SK-N-SH (cell line): ENCODE results near the gene SEC31B. TPM values are rescaled to one million over a fixed set of nuclear protein-coding genes. Genes with fewer than 3 reads are reported as not detected.

Experiments
- CTCF ChIA-PET: fragments of 300-600, 350-600 bp; formaldehyde crosslinking; extraction: SDS; loops from one replicate; lab custom pipeline; 2021; lab: Yijun Ruan, JAX
- POLR2A ChIA-PET: fragments of 350-600 bp; sonication (Branson Sonifier 250); formaldehyde crosslinking; extraction: SDS; loops from one replicate; lab custom pipeline; 2020; ENCODE audit warnings: antibody characterized with exemption, inconsistent platforms; lab: Yijun Ruan, JAX
- DNase-seq: peaks from one replicate; pipeline ENCODE4 v3.0.0; 2012
- H2AFZ ChIP-seq: fragments of 200-600 bp; sonication (generic); 2 replicates; pipeline ENCODE4 v1.8.1; 2016; ENCODE audit warnings: antibody characterized with exemption, mild to moderate bottlenecking, low read depth
- H3F3A ChIP-seq: fragments of 200-600 bp; sonication (generic); replicated peaks from 2 replicates; pipeline ENCODE3; 2016; ENCODE audit warnings: antibody characterized with exemption, mild to moderate bottlenecking; ENCODE audit not compliant: insufficient read depth
- H3K27ac ChIP-seq, 2 experiments: fragments of 200-500 bp in 1 of 2; fragments of 200-600 bp in 1 of 2; sonication (Bioruptor generic) in 1 of 2; sonication (generic), shearing (Covaris generic) in 1 of 2; 2 replicates each; pipeline versions ENCODE4 v1.5.1 to v1.6.1; 2014 to 2016; ENCODE audit warnings: low read depth in 2 of 2, inconsistent platforms in 1 of 2, low read length in 1 of 2, mild to moderate bottlenecking in 1 of 2, mixed read lengths in 1 of 2
- H3K27me3 ChIP-seq: fragments of 200-600 bp; sonication (generic), shearing (Covaris generic); 2 replicates; pipeline ENCODE4 v1.6.1; 2016; ENCODE audit warnings: mixed run types; ENCODE audit not compliant: insufficient read depth
- H3K36me3 ChIP-seq, 2 experiments: fragments of 200-500 bp in 1 of 2; fragments of 200-600 bp in 1 of 2; sonication (Bioruptor generic) in 1 of 2; sonication (generic) in 1 of 2; replicated peaks in 1 of 2; 2 replicates each; pipeline versions ENCODE3 to v1.5.1; 2014 to 2016; ENCODE audit warnings: low read length in 1 of 2, mild to moderate bottlenecking in 1 of 2; ENCODE audit not compliant: insufficient read depth in 2 of 2, control insufficient read depth in 1 of 2
- H3K4me1 ChIP-seq, 2 experiments: fragments of 200-500 bp in 1 of 2; fragments of 200-600 bp in 1 of 2; sonication (Bioruptor generic) in 1 of 2; sonication (generic), shearing (Covaris generic) in 1 of 2; 2 replicates each; pipeline versions ENCODE4 v1.5.1 to v1.6.1; 2014 to 2016; ENCODE audit warnings: low read depth in 1 of 2, low read length in 1 of 2, mixed run types in 1 of 2; ENCODE audit not compliant: insufficient read depth in 2 of 2, control insufficient read depth in 1 of 2
- H3K4me2 ChIP-seq: fragments of 200-600 bp; sonication (generic), shearing (Covaris generic); 2 replicates; pipeline ENCODE4 v1.6.1; 2017; ENCODE audit warnings: mixed run types
- H3K4me3 ChIP-seq, 2 experiments: fragments of 200-500 bp in 1 of 2; fragments of 200-600 bp in 1 of 2; sonication (Bioruptor generic) in 1 of 2; sonication (generic), shearing (Covaris generic) in 1 of 2; 2 replicates each; pipeline versions ENCODE4 v1.5.1 to v1.8.1; 2014 to 2016; ENCODE audit warnings: low read depth in 2 of 2, inconsistent platforms in 1 of 2, low read length in 1 of 2, mild to moderate bottlenecking in 1 of 2, mixed read lengths in 1 of 2, moderate library complexity in 1 of 2
- H3K79me2 ChIP-seq: fragments of 200-600 bp; sonication (generic); 2 replicates; pipeline ENCODE4 v1.8.1; 2017; ENCODE audit warnings: mild to moderate bottlenecking; ENCODE audit not compliant: insufficient read depth
- H3K9ac ChIP-seq: fragments of 200-600 bp; sonication (generic); 2 replicates; pipeline ENCODE4 v1.6.1; 2017; ENCODE audit warnings: mixed run types
- H3K9me2 ChIP-seq: fragments of 200-600 bp; sonication (generic); 2 replicates; pipeline ENCODE4 v1.6.1; 2017; ENCODE audit warnings: mixed run types
- H3K9me3 ChIP-seq: fragments of 200-600 bp; sonication (generic); 2 replicates; pipeline ENCODE4 v1.6.1; 2017; ENCODE audit warnings: mixed run types, mild to moderate bottlenecking, moderate library complexity
- H4K20me1 ChIP-seq: fragments of 200-600 bp; sonication (generic); 2 replicates; pipeline ENCODE4 v1.6.1; 2017; ENCODE audit warnings: mild to moderate bottlenecking, mixed run types; ENCODE audit not compliant: insufficient read depth
- CHD2 ChIP-seq: fragments of 150-350 bp; IDR thresholded peaks from 2 replicates; pipeline ENCODE4 v1.6.1; 2018; ENCODE audit warnings: low read length; ENCODE audit not compliant: partially characterized antibody
- ELF1 ChIP-seq: IDR thresholded peaks from 2 replicates; pipeline ENCODE4 v1.4.0; 2012
- EP300 ChIP-seq, 2 experiments: IDR thresholded peaks; 2 replicates each; pipeline versions ENCODE4 v1.4.0 to v1.6.1; 2012; ENCODE audit warnings: borderline replicate concordance in 1 of 2, low read depth in 1 of 2, low read length in 1 of 2
- EZH2phosphoT487 ChIP-seq: fragments of 200-600 bp; sonication (generic); IDR thresholded peaks from 2 replicates; pipeline ENCODE4 v1.6.1; 2017; ENCODE audit warnings: low read depth, mixed run types, mild to moderate bottlenecking, antibody characterized with exemption, moderate library complexity, borderline replicate concordance
- FOSL2 ChIP-seq: IDR thresholded peaks from 2 replicates; pipeline ENCODE4 v1.4.0; 2012; ENCODE audit warnings: low read depth, mild to moderate bottlenecking, moderate library complexity, borderline replicate concordance
- FOXJ3 ChIP-seq: sonication (generic); formaldehyde crosslinking; IDR thresholded peaks from 2 replicates; pipeline ENCODE4 v1.5.1; 2020; ENCODE audit warnings: mild to moderate bottlenecking, missing genetic modification reagents
- FOXM1 ChIP-seq: IDR thresholded peaks from 2 replicates; pipeline ENCODE4 v1.4.0; 2012; ENCODE audit warnings: low read depth, mild to moderate bottlenecking
- GABPA ChIP-seq: IDR thresholded peaks from 2 replicates; pipeline ENCODE4 v1.4.0; 2012; ENCODE audit warnings: low read depth, mild to moderate bottlenecking
- JUND ChIP-seq: IDR thresholded peaks from 2 replicates; pipeline ENCODE4 v1.4.0; 2012
- MEF2A ChIP-seq: IDR thresholded peaks from 2 replicates; pipeline ENCODE4 v1.4.0; 2012; ENCODE audit warnings: low read depth, borderline replicate concordance
- MXI1 ChIP-seq: IDR thresholded peaks from 2 replicates; pipeline ENCODE4 v1.6.1; 2012; ENCODE audit warnings: mild to moderate bottlenecking, low read depth, low read length, improper control_type of control experiment
- NFIC ChIP-seq: IDR thresholded peaks from 2 replicates; pipeline ENCODE4 v1.4.0; 2012; ENCODE audit warnings: borderline replicate concordance
- NRF1 ChIP-seq: IDR thresholded peaks from 2 replicates; pipeline ENCODE4 v1.6.1; 2012; ENCODE audit warnings: low read depth, mild to moderate bottlenecking, low read length
- POLR2AphosphoS5 ChIP-seq: IDR thresholded peaks from 2 replicates; pipeline ENCODE4 v1.6.1; 2012; ENCODE audit warnings: low read depth, low read length
- RAD21 ChIP-seq: IDR thresholded peaks from 2 replicates; pipeline ENCODE4 v1.6.1; 2012; ENCODE audit warnings: mild to moderate bottlenecking, low read length
- RCOR1 ChIP-seq: fragments of 150-350 bp; IDR thresholded peaks from 2 replicates; pipeline ENCODE4 v1.6.1; 2017; ENCODE audit warnings: antibody characterized with exemption, low read length
- RFX5 ChIP-seq: IDR thresholded peaks from 2 replicates; pipeline ENCODE4 v1.6.1; 2012; ENCODE audit warnings: mild to moderate bottlenecking, improper control_type of control experiment, low read length
- RXRA ChIP-seq: IDR thresholded peaks from 2 replicates; pipeline ENCODE4 v1.4.0; 2012; ENCODE audit warnings: low read depth, mild to moderate bottlenecking, borderline replicate concordance
- SIN3A ChIP-seq: IDR thresholded peaks from 2 replicates; pipeline ENCODE4 v1.6.1; 2012; ENCODE audit warnings: low read depth, mild to moderate bottlenecking, low read length, moderate library complexity, borderline replicate concordance
- SMC3 ChIP-seq: IDR thresholded peaks from 2 replicates; pipeline ENCODE4 v1.6.1; 2012; ENCODE audit warnings: low read depth, low read length, improper control_type of control experiment
- TAF1 ChIP-seq: IDR thresholded peaks from 2 replicates; pipeline ENCODE4 v1.6.1; 2012; ENCODE audit warnings: low read depth, mild to moderate bottlenecking, low read length, moderate library complexity, borderline replicate concordance
- TEAD4 ChIP-seq: IDR thresholded peaks from 2 replicates; pipeline ENCODE4 v1.4.0; 2012; ENCODE audit warnings: mild to moderate bottlenecking, borderline replicate concordance; ENCODE audit not compliant: insufficient read depth
- WGBS: methylation state at CpG from one replicate; pipeline ENCODE4 v1.1.6; 2017; ENCODE audit warnings: low lambda C conversion rate; 5-methylcytosine and 5-hydroxymethylcytosine counted together
- polyA plus RNA-seq, 3 experiments: library from polyadenylated mRNA; depleted of rRNA; stranded (reverse); fragments of >200 nt; gene quantifications; 2 replicates each; pipeline ENCODE4 v1.2.3, GENCODE V29; 2012
- TF ChIP-seq, protein P1 (sequence below): IDR thresholded peaks from 2 replicates; pipeline ENCODE4 v1.4.0; 2012; ENCODE audit warnings: low read depth, borderline replicate concordance
- TF ChIP-seq, protein P2 (sequence below): IDR thresholded peaks from 2 replicates; pipeline ENCODE4 v1.6.1; 2012; ENCODE audit warnings: mild to moderate bottlenecking, low read depth, low read length, moderate library complexity
- TF ChIP-seq, protein P3 (sequence below): IDR thresholded peaks from 2 replicates; pipeline ENCODE4; 2012
- TF ChIP-seq, protein P4 (sequence below): fragments of 150-350 bp; IDR thresholded peaks from 2 replicates; pipeline ENCODE4 v1.6.1; 2016; ENCODE audit warnings: mild to moderate bottlenecking, low read depth, low read length
- TF ChIP-seq, protein P5 (sequence below): IDR thresholded peaks from 2 replicates; pipeline ENCODE4 v1.4.0; 2012; ENCODE audit warnings: low read depth, borderline replicate concordance

SEC31B gene
- polyA plus RNA-seq, 1 of the 3 experiments (the other 2 are of a cell fraction) = 8.8 TPM

DNA sequence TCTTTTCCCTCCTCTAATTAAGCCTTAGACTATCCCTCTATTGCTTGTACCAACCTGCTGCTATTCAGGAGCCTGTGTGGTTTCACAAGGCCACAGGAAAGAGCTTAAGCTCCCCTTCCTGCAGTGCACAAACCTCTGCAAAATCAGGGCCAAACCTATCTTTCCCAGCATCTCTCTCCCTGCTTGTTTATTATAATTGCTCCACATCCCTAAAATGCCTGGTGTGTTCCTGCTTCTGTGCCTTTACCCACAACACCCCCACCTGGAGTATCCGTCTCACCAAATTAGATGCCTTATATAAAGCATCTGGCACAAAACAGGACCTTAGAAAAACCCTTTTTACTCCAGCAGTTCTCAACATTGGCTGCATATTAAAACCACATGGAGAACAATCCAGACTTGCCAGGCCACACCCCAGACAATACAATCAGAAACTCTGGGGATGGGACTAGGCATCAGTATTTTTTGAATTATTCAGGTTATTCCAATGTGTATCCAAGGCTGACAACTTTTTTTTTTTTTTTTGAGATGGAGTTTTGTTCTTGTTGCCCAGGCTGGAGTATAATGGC is 16.7 kb downstream of the SEC31B start:
- Histone ChIP-seq H3F3A (no peaks in the 10 kb centered on the region), H3K9me3 (no peaks in the 10 kb centered on the region), H3K4me2 (no peak overlapping the region), H3K9me2 (no peaks in the 10 kb centered on the region), H3K27me3 (no peaks in the 10 kb centered on the region), H4K20me1 (no peaks in the 10 kb centered on the region), H3K4me1 (peaks cover 0 to 18% of the 10 kb centered on the region in 2 experiments; a peak in 2 of 4 replicates), H3K4me3 (no peak overlapping the region), H2AFZ (no peak overlapping the region), H3K27ac (peak overlapping the region in 1 of 2 experiments; percentile 48; a peak in 1 of 4 replicates), H3K9ac (no peak overlapping the region), H3K79me2 (no peaks in the 10 kb centered on the region), H3K36me3 (peaks cover 0 to 12% of the 10 kb centered on the region in 2 experiments)
- DNase-seq = peak; percentile 45
- ChIA-PET POLR2A (no interaction called here), CTCF (interaction anchor here (9.4 to 14.7 kb wide), 3 partner anchors 16 to 70 kb away, joined by 108 to 158 read pairs (median 150); partner anchors contain the start of gene SEC31B)
- WGBS = 67% methylated on average over 1 of the region's 1 CpG
- TF ChIP-seq FOXJ3 (CRISPR knock-in tag) (no peak), GABPA (no peak), ELF1 (no peak), EP300 (IDR thresholded peaks at IDR 0.05; ENCODE audit: borderline replicate concordance in 1 of 2, low read depth in 1 of 2, low read length in 1 of 2) (peak in 1 of 2 experiments; percentile 25; a peak in 1 of 4 replicates), RFX5 (no peak), FOSL2 (no peak), RAD21 (no peak), JUND (no peak), MEF2A (no peak), EZH2phosphoT487 (no peak), TAF1 (no peak), RXRA (no peak), SMC3 (no peak), POLR2AphosphoS5 (no peak), SIN3A (no peak), MXI1 (no peak), FOXM1 (no peak), CHD2 (no peak), TEAD4 (no peak), NRF1 (no peak), RCOR1 (peak; percentile 70), NFIC (no peak)
- TF ChIP-seq, protein P1, sequence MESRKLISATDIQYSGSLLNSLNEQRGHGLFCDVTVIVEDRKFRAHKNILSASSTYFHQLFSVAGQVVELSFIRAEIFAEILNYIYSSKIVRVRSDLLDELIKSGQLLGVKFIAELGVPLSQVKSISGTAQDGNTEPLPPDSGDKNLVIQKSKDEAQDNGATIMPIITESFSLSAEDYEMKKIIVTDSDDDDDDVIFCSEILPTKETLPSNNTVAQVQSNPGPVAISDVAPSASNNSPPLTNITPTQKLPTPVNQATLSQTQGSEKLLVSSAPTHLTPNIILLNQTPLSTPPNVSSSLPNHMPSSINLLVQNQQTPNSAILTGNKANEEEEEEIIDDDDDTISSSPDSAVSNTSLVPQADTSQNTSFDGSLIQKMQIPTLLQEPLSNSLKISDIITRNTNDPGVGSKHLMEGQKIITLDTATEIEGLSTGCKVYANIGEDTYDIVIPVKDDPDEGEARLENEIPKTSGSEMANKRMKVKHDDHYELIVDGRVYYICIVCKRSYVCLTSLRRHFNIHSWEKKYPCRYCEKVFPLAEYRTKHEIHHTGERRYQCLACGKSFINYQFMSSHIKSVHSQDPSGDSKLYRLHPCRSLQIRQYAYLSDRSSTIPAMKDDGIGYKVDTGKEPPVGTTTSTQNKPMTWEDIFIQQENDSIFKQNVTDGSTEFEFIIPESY = no peak
- TF ChIP-seq, protein P2, sequence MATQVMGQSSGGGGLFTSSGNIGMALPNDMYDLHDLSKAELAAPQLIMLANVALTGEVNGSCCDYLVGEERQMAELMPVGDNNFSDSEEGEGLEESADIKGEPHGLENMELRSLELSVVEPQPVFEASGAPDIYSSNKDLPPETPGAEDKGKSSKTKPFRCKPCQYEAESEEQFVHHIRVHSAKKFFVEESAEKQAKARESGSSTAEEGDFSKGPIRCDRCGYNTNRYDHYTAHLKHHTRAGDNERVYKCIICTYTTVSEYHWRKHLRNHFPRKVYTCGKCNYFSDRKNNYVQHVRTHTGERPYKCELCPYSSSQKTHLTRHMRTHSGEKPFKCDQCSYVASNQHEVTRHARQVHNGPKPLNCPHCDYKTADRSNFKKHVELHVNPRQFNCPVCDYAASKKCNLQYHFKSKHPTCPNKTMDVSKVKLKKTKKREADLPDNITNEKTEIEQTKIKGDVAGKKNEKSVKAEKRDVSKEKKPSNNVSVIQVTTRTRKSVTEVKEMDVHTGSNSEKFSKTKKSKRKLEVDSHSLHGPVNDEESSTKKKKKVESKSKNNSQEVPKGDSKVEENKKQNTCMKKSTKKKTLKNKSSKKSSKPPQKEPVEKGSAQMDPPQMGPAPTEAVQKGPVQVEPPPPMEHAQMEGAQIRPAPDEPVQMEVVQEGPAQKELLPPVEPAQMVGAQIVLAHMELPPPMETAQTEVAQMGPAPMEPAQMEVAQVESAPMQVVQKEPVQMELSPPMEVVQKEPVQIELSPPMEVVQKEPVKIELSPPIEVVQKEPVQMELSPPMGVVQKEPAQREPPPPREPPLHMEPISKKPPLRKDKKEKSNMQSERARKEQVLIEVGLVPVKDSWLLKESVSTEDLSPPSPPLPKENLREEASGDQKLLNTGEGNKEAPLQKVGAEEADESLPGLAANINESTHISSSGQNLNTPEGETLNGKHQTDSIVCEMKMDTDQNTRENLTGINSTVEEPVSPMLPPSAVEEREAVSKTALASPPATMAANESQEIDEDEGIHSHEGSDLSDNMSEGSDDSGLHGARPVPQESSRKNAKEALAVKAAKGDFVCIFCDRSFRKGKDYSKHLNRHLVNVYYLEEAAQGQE = no peak
- TF ChIP-seq, protein P3, sequence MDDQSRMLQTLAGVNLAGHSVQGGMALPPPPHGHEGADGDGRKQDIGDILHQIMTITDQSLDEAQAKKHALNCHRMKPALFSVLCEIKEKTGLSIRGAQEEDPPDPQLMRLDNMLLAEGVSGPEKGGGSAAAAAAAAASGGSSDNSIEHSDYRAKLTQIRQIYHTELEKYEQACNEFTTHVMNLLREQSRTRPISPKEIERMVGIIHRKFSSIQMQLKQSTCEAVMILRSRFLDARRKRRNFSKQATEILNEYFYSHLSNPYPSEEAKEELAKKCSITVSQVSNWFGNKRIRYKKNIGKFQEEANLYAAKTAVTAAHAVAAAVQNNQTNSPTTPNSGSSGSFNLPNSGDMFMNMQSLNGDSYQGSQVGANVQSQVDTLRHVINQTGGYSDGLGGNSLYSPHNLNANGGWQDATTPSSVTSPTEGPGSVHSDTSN = no peak
- TF ChIP-seq, protein P4, sequence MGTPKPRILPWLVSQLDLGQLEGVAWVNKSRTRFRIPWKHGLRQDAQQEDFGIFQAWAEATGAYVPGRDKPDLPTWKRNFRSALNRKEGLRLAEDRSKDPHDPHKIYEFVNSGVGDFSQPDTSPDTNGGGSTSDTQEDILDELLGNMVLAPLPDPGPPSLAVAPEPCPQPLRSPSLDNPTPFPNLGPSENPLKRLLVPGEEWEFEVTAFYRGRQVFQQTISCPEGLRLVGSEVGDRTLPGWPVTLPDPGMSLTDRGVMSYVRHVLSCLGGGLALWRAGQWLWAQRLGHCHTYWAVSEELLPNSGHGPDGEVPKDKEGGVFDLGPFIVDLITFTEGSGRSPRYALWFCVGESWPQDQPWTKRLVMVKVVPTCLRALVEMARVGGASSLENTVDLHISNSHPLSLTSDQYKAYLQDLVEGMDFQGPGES = no peak
- TF ChIP-seq, protein P5, sequence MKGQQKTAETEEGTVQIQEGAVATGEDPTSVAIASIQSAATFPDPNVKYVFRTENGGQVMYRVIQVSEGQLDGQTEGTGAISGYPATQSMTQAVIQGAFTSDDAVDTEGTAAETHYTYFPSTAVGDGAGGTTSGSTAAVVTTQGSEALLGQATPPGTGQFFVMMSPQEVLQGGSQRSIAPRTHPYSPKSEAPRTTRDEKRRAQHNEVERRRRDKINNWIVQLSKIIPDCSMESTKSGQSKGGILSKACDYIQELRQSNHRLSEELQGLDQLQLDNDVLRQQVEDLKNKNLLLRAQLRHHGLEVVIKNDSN = no peak
